Adrenal gland (tissue), 5 donors: ENCODE measurements around the gene SLC9A9.

ENCODE experiments used
- CTCF ChIP-seq, 6 experiments: fragments of 450-650 bp in 4 of 6; fragments of 200-600 bp in 2 of 6; sonication (generic) in 1 of 6; IDR thresholded peaks; 1 replicate in 5 of 6; 2 replicates in 1 of 6; pipeline versions ENCODE4 v1.5.1 to v1.8.0; 2016 to 2021; ENCODE audit warnings: antibody characterized with exemption in 6 of 6, mild to moderate bottlenecking in 2 of 6, moderate library complexity in 1 of 6
- POLR2A ChIP-seq, 2 donors: fragments of 450-650 bp; IDR thresholded peaks; one replicate each; pipeline ENCODE4 v1.6.1; 2017; ENCODE audit warnings: antibody characterized with exemption in 2 of 2, mild to moderate bottlenecking in 2 of 2, moderate library complexity in 1 of 2
- donor health status: DM: no; HTN: no; CAD: no.

GRCh38 chr3:143571548-143571947 is 276.7 kb downstream of the SLC9A9 start:
- TF ChIP-seq CTCF (IDR thresholded peaks at IDR 0.05): no peak
- TF ChIP-seq POLR2A (IDR thresholded peaks at IDR 0.05): no peak
